ENCODE results near the gene RAD51B.
A peak's percentile ranks its signal among the peaks of the same experiment; 100 is the strongest.

Gene RAD51B

DNA sequence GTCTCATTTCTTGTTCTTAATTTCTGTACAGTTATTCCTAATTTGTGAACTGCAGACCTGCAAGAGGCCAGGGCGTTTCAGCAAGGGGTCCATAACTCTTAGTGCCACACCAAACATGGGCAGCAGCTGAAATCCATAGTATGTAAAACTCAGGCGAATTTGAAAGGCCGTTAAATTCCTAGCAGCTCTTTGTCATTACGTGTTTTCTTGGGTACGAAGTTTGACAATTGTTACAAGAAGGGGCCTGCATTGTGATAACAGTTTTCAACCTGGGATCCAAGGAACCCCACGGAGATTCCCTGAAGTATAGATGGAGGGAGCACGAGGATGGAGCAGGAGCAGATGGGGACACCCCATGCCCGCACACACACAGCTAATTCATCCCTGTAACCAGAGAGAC, 685.3 kb downstream of the RAD51B start:
- DNase-seq (ENCODE audit: low spot score): no peak

DNA sequence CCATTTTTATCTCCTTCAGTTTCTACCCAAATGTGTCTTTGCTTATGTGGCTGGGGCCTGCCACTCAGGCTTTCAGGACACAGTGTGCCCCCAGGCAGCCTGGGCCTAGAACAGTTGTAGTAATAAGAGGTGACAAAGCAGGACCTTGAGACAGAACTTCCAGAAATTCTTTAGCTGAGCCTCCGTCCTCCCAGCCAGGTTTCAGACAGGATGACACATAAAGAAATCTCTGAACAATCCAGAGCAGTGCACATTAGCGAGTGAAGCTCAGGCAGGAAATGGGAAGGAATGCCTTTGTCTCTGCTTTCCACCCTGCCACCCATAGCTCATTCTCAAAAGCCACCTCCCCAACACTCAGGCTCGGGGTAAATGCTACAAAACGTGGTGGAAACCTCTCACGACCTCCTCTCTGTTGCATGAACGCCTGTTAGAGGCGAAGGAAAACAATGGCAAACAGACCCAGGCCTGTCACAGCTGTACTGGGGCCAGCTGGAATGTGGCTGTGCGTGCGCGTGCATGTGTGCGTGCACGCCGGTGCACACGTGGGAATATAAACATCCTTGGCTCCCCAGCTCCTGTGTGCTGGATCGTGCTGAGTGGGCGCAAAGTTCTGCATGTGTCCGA, 686.6 kb downstream of the RAD51B start:
- no peak for DNase-seq (ENCODE audit: low spot score)

More for the DNA sequence above, 685.3 kb downstream of the RAD51B start:
- no peak for TF ChIP-seq CTCF (IDR thresholded peaks at IDR 0.05; ENCODE audit: extremely low read depth, missing control alignments)

DNA sequence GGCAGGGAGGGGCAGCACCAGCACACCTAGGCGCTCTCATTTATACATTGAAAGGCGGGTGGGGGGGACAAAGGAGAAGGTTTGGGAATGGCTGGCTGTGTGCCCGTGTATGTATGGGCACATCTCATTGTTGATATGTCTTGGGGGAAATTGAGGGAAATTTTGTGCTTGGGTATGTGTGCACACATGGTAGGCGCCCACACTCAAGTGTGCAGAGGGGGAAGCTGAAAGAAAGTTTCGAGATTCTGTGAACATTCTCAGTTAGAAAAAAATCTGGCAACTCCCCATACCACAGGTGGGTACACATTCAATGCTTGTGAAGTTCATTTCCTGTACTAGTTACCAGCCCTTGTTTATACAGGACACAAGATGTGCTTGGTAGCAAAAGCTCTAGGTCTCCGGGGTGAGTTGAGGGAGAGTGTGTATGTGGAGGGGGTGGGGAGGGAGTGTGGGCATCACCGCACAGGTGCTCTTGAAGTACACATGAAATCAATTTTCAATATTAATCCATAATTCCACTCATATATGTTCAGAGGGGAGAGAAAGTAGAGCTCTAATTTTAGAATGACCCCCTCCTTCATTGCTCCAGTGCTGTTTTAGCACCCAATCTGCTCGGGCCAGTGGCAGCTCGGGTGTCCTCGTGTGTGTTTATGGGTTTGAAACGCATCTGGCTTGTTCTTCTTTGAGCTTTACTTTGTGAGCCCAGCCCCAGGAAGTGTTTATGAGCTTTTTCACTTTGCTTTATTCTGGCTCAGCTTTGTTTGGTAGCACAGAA, 687.3 kb downstream of the RAD51B start:
- peak; percentile 31 for DNase-seq (ENCODE audit: low spot score)
- TF ChIP-seq CTCF (IDR thresholded peaks at IDR 0.05; ENCODE audit: extremely low read depth, missing control alignments): no peak

More for the DNA sequence above, 686.6 kb downstream of the RAD51B start:
- TF ChIP-seq CTCF (IDR thresholded peaks at IDR 0.05; ENCODE audit: extremely low read depth, missing control alignments): no peak

- TF ChIP-seq CTCF (IDR thresholded peaks at IDR 0.05; ENCODE audit: extremely low read depth, missing control alignments): no peak
- no peak for DNase-seq (ENCODE audit: low spot score)
Observed at GRCh38 chr14:68507544-68508081, 688.0 kb downstream of the RAD51B start.

GRCh38 chr14:68508581-68508980, 689.0 kb downstream of the RAD51B start:
- DNase-seq (ENCODE audit: low spot score): no peak
- TF ChIP-seq CTCF (IDR thresholded peaks at IDR 0.05; ENCODE audit: extremely low read depth, missing control alignments): no peak

GRCh38 chr14:68509188-68509983, 689.8 kb downstream of the RAD51B start:
- no peak for DNase-seq (ENCODE audit: low spot score)
- TF ChIP-seq CTCF (IDR thresholded peaks at IDR 0.05; ENCODE audit: extremely low read depth, missing control alignments): no peak

All from GM20000 (cell line).